ENCODE results near the gene ARRDC2.

ARRDC2 gene

DNA sequence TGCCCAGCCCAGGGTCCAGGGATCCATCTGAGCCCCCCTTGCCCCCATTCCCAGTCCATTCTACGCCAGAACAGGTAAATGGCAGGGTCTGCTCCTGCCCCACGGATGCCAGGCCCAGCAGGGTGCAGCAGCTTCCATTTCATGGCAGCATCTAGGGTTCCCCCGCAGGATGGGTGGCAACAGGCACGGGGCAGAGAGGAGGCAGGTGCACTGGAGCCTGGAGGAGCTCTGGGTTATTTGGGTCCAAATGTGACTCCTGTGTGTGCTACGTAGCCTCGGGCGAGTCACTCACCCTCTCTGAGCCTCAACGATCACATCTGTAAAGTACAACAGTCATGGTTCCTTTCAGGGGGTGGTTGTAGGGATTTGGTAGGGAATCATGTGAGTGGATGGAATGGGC, 51.3 kb downstream of the ARRDC2 start:
- no peak for DNase-seq

DNA sequence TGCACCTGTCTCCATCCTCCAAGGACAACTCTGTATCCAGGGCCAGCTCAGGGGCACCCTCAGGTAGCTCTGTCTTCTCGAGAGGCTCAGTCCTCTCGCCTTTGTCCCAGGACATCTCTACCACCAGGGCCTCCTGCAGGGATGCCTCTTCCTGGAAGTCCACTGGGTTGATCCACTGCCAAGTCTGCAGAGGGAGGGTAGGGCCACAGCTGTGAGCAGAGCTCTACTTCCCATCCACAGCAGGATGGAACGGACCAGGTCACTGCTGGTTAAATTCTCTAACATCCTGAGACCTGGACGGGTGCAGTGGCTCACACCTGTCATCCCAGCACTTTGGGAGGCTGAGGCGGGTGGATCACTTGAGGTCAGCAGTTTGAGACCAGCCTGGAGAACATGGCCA, 51.9 kb downstream of the ARRDC2 start:
- DNase-seq: no peak

DNA sequence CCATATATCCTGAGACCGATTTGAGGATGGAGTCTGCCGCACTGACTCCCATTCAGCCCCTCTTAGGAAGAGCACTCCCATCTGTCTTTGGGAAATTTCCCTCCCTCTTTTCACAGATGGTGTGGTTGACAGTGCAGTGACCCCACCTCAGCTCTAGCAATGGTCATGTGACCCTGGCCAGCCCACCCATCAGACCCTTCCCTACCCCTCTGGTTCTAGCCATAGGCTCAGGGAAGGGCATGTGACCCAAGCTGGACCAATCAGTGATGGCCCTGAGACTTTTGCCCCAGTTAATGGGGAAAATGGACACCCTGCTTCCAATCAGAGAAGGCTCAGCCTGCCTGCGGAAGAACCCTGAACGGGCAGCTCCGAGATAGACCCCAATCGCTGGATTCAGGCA, 52.5 kb downstream of the ARRDC2 start:
- no peak for DNase-seq

DNA sequence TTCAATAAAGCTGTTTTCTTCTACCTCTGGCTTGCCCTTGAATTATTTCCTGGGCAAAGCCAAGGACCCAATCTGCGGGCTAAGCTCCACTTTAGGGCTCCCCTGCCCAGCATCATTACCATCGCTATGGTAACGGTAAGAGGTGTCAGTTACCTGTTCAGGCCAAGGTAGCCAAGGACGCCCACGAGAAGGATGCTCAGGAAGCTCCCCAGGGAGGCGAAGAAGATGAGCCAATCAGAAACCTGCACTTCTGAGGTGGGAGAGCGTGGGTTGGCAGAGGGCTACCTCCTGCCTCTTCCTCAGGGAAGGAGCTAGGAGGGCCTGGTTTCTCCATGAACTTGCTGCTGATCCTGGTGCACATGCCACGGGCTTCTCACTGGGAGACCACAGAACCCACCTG, 54.1 kb downstream of the ARRDC2 start:
- DNase-seq: peak; percentile 11

DNA sequence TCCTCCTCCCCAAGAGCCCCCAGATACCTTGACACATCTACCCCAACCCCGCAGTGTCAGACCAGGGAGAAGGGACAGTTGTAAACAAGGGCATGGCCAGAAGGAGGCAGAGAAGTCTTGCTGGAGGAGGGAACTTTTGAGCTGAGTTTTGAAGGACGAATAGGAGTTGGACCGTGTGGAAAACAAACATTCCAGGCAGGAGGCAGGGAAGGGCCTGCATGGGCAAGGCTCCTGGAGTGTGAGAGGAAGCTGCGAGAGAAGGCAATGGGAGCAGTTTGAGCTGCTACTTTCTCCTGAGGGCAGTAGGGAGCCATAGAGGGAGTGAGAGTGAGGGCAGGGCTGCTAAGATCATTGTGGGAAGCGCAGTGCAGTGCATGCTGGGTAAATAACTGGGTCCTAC, 55.5 kb downstream of the ARRDC2 start:
- DNase-seq: no peak

Measured in NCI-H2029 (cell line).